ENCODE measurements around the gene MTF2. TPM values are rescaled to one million over a fixed set of nuclear protein-coding genes. Genes with fewer than 3 reads are reported as not detected.
A peak's percentile ranks its signal among the peaks of the same experiment; 100 is the strongest.
"Not testable (repeated sequence)": the region's sequence is repeated elsewhere in the genome, so short reads cannot be mapped to it uniquely, and the experiment has no call there.

MTF2 gene
- total RNA-seq: 20.9 and 31.1 TPM in 2 replicates

DNA sequence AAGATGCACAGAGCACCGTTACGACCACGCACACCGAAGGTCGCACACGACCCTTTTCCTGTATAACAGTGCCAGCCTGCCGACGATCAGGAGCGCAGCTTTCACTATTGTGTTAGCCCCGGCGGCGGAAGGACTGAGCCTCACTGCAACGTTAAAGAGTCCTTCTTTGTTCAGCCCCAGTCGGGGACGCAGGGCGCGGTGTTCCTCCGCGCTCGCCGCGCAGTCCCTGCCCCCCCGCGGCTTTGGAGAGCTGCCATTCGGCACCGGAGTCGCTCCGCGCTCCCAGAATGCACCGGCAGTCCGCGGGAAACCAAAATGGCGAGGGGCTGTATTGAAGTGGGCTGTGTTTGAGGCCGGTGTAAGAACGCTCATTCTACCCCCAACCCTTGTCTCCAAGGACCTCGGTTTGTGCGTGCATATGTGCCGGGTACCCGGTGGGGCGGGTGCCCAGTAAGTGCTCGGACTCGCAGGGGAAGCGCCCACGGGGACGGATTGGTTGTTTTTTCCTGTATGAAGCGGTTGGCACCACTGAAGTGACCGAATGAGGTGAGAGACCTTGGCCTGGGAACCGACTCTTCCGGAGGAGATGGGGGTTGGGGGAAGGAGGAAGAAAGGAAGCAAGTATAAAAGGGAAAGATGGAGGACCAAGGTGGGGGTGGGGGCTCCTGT lies at the start of gene MTF2:
Gene MTF2, plus strand, starts transcription at position 298 of the 669 bp plus-strand sequence. Its CDS starts 244 bp downstream, at position 542.
- TF ChIP-seq, protein P1, sequence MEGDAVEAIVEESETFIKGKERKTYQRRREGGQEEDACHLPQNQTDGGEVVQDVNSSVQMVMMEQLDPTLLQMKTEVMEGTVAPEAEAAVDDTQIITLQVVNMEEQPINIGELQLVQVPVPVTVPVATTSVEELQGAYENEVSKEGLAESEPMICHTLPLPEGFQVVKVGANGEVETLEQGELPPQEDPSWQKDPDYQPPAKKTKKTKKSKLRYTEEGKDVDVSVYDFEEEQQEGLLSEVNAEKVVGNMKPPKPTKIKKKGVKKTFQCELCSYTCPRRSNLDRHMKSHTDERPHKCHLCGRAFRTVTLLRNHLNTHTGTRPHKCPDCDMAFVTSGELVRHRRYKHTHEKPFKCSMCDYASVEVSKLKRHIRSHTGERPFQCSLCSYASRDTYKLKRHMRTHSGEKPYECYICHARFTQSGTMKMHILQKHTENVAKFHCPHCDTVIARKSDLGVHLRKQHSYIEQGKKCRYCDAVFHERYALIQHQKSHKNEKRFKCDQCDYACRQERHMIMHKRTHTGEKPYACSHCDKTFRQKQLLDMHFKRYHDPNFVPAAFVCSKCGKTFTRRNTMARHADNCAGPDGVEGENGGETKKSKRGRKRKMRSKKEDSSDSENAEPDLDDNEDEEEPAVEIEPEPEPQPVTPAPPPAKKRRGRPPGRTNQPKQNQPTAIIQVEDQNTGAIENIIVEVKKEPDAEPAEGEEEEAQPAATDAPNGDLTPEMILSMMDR (IDR thresholded peaks at IDR 0.05; ENCODE audit: insufficient read depth, low read depth, low read length): no peak
- H3K4me3 ChIP-seq (ENCODE audit: low read depth, low read length): peak within 1 kb of the TSS; percentile 99
- DNase-seq (ENCODE audit: low read depth): peak; percentile 97

DNA sequence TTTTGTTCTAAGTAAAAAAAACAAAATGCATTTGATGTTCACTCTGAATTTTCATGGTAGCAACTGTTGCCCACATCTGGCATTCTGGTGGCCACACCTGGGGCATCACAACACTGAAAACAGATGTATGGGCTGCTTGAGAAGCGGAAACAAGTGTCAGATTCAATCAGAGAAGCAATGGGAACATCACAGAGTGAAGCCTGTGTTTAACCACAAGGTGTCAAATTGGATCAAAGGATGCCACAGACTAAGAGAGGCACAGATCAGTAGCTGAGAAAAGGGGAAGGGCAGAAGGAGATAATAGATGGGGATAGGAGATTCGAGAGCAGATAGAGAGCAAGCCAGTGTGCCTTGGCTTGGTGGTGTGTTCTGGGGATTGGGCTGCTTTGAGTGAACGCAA lies 49.8 kb upstream of the MTF2 start:
- no peak overlapping the region for H3K4me3 ChIP-seq (ENCODE audit: low read depth, low read length)
- TF ChIP-seq, protein P1 (IDR thresholded peaks at IDR 0.05; ENCODE audit: insufficient read depth, low read depth, low read length): no peak
- DNase-seq (ENCODE audit: low read depth): no peak

DNA sequence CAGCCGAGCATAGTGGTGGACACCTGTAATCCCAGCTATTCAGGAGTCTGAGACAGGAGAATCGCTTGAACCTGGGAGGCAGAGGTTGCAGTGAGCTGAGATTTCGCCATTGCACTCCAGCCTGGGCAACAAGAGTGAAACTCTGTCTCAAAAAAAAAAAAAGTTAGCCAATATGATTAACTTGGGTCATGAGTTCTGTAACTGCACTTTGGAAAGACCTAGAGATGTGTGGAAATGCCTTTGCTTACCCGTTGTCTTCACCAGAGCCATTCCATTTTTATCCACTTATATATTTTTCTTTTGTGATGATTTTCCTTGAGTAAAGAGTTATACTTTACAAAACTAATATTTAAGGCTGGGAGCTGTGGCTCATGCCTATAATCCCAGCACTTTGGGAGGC lies 48.9 kb upstream of the MTF2 start:
- DNase-seq (ENCODE audit: low read depth); H3K4me3 ChIP-seq (ENCODE audit: low read depth, low read length): not testable (repeated sequence)

DNA sequence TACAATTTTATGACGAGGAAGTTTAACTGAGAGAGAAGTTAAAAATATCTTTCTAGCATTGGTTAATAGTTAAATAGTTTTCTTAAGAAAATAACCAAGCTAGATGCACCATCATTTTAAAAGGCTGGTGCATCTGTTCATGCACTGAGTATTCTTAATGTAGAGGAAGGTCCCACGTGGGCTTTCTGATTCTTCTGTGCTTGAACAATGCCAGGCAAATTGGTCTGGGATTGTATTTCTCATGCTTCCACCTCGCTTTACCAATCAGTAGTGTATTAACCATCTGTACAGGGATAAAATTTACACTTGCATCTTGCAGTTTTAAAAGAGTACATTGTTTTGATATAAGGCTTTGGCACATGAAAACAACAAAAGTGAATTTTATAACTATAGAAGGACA lies 47.4 kb upstream of the MTF2 start:
- TF ChIP-seq, protein P1 (IDR thresholded peaks at IDR 0.05; ENCODE audit: insufficient read depth, low read depth, low read length): no peak
- H3K4me3 ChIP-seq (ENCODE audit: low read depth, low read length): no peak overlapping the region
- DNase-seq (ENCODE audit: low read depth): no peak

DNA sequence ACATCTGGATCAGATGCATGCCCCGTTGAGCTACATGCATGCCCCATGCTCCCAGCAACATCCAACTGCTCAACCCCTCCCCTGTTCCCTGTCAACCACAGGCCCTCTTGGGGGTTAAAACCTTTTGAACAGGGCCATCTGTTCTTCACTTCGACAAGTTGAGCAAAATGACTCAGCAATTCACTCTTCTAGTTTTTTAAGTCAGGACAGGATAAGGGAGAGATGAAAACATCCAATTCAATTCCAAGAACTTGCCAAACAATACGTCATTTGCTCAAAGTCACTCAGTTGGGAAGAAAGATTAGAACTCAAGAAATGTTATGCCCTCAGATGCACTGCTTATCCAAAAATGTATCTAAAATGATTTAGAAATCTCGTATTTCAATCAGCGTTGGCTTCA lies 46.1 kb upstream of the MTF2 start:
- no peak for DNase-seq (ENCODE audit: low read depth)
- H3K4me3 ChIP-seq (ENCODE audit: low read depth, low read length): no peak overlapping the region
- TF ChIP-seq, protein P1 (IDR thresholded peaks at IDR 0.05; ENCODE audit: insufficient read depth, low read depth, low read length): no peak

DNA sequence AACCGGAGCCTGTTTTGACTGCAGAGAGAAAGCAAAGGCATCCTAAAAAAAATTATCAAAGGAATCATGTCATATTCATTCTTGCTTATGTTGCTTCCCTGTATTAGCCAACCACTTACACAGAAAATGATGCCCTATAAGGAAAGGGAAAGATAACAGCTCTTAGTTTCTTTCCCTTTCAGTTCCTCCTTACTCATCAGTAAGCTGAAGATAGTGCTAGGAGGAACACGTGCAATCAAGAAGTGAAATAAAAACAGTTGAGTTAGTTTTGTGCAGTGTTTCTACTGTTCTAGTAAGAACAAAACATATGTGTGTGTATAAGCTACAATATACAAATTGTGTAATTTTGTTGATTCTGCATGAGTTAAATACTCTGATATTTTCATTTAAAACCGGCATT lies 45.3 kb upstream of the MTF2 start:
- TF ChIP-seq, protein P1 (IDR thresholded peaks at IDR 0.05; ENCODE audit: insufficient read depth, low read depth, low read length): no peak
- DNase-seq (ENCODE audit: low read depth): peak; percentile 27
- H3K4me3 ChIP-seq (ENCODE audit: low read depth, low read length): no peak overlapping the region

DNA sequence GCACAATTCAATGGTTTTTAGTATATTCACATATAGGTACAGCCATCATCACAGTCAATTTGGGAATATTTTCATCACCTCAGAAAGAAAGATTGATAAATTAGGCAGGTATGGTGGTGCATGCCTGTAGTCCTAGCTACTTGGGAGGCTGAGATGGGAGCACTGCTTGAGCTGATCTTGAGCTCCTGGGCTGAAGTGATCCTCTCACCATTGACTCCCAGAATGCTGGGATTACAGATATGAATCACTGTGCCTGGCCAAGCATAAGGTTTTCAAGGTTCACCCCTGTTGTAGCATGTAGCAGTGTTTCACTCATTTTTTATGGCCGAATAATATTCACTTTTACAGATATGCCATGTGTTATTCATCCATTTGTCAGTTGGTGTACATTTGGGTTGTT lies 44.7 kb upstream of the MTF2 start:
- no peak for DNase-seq (ENCODE audit: low read depth)
- no peak overlapping the region for H3K4me3 ChIP-seq (ENCODE audit: low read depth, low read length)
- TF ChIP-seq, protein P1 (IDR thresholded peaks at IDR 0.05; ENCODE audit: insufficient read depth, low read depth, low read length): no peak
